Panc1 (cell line): Measurements from ENCODE around the gene NCAM1.

Experiments
- CTCF ChIP-seq: fragments of 450-650 bp; IDR thresholded peaks from 2 replicates; pipeline ENCODE4 v1.5.1; 2017; ENCODE audit warnings: mild to moderate bottlenecking
- SIN3A ChIP-seq: IDR thresholded peaks from 2 replicates; pipeline ENCODE4 v1.6.1; 2012; ENCODE audit warnings: low read depth, mild to moderate bottlenecking, low read length, moderate library complexity, borderline replicate concordance; ENCODE audit not compliant: insufficient read depth

DNA sequence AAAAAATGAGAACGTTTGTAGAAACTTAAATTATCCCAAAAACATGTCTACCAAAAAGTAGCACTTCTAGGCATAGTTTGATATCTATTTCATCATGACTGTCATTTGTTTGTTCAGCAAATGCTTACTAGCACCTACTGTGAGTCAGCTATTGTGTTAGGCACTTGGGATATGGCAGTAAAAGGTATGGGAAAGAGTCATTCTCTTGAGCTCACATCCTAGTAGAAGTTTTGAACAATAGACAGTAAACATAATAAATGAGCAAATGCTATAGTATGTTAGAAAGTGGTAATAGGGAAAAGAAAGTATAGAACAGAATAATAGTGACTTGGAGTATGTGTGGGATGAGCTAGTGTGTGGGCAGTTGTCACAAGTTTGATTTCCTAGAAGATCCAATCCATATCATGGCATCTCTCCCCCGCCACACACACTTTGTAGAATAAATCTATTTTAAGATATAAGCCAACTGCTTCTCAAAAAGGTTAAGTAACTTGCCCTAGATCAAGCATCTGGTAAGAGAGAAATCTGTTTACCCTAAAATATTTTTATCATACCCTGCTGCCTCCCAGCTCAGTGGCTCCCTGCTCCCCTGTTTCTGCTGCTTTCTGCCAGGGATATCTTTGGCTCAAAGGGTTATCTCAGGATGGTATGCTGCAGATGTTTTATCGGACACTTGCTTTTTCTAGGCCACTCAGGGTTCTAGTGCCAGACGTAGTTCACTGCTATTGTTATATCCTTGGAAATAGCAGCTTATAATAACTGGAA is 129.7 kb downstream of the NCAM1 start:
- no peak for TF ChIP-seq CTCF
- TF ChIP-seq SIN3A: no peak
